Large intestine (tissue), 3 donors: Measurements from ENCODE around the gene ERFE. TPM values are rescaled to one million over a fixed set of nuclear protein-coding genes. Genes with fewer than 3 reads are reported as not detected.
"Not testable (repeated sequence)": the region's sequence is repeated elsewhere in the genome, so short reads cannot be mapped to it uniquely, and the experiment has no call there.

Experiments used
- DNase-seq, 2 donors: peaks; one replicate each; pipeline versions ENCODE4 v3.0.0 to v3.0.0-alpha.2; 2013
- H3K27ac ChIP-seq: one replicate; pipeline ENCODE4 v1.5.1; 2013; ENCODE audit warnings: low read length
- H3K27me3 ChIP-seq: 2 replicates; pipeline ENCODE4 v1.6.1; 2013; ENCODE audit warnings: low read length; ENCODE audit not compliant: control insufficient read depth, insufficient read depth
- H3K36me3 ChIP-seq: 2 replicates; pipeline ENCODE4 v1.6.1; 2013; ENCODE audit warnings: low read length; ENCODE audit not compliant: control insufficient read depth, insufficient read depth
- H3K4me1 ChIP-seq: one replicate; pipeline ENCODE4 v1.6.1; 2013; ENCODE audit warnings: low read length; ENCODE audit not compliant: control insufficient read depth, insufficient read depth
- H3K4me3 ChIP-seq: one replicate; pipeline ENCODE4 v1.5.1; 2013; ENCODE audit warnings: low read length
- H3K9me3 ChIP-seq: one replicate; pipeline ENCODE4 v1.6.1; 2013; ENCODE audit warnings: mild to moderate bottlenecking, low read depth, low read length, moderate library complexity; ENCODE audit not compliant: control insufficient read depth
- WGBS: methylation state at CpG from one replicate; pipeline ENCODE4 v1.1.5; 2013; ENCODE audit warnings: low lambda C conversion rate; ENCODE audit not compliant: insufficient coverage; 5-methylcytosine and 5-hydroxymethylcytosine counted together
- polyA plus RNA-seq: library from polyadenylated mRNA; unstranded; fragments of 120-200 nt; gene quantifications from one replicate; pipeline ENCODE4 v1.2.1, GENCODE V29; 2013

Gene ERFE
- polyA plus RNA-seq, 1 donor = 0.94 TPM

GRCh38 chr2:238166391-238167343 is 7.9 kb downstream of the ERFE start:
- peaks cover 30% of the 10 kb centered on the region for H3K27me3 ChIP-seq
- peaks cover 32% of the 10 kb centered on the region for H3K36me3 ChIP-seq
- H3K9me3 ChIP-seq = peaks cover 2% of the 10 kb centered on the region
- no peak overlapping the region for H3K27ac ChIP-seq
- no peak overlapping the region for H3K4me3 ChIP-seq
- no peak for DNase-seq
- peaks cover 2% of the 10 kb centered on the region for H3K4me1 ChIP-seq
- WGBS = no CpG with 5 or more reads among the region's 24 CpGs

- H3K27me3 ChIP-seq = peaks cover 23% of the 10 kb centered on the region
- H3K4me3 ChIP-seq = no peak overlapping the region
- no peak overlapping the region for H3K27ac ChIP-seq
- H3K9me3 ChIP-seq = peaks cover 2% of the 10 kb centered on the region
- no CpG with 5 or more reads among the region's 7 CpGs for WGBS
- DNase-seq = no peak
- H3K4me1 ChIP-seq = peaks cover 2% of the 10 kb centered on the region
- H3K36me3 ChIP-seq = peaks cover 34% of the 10 kb centered on the region
Measured at GRCh38 chr2:238167344-238167715, 8.6 kb downstream of the ERFE start.

GRCh38 chr2:238167761-238168160 is 9.0 kb downstream of the ERFE start:
- Histone ChIP-seq H3K36me3 (peaks cover 38% of the 10 kb centered on the region), H3K27ac (no peak overlapping the region), H3K27me3 (peaks cover 19% of the 10 kb centered on the region), H3K4me3 (no peak overlapping the region), H3K4me1 (peaks cover 2% of the 10 kb centered on the region), H3K9me3 (peaks cover 2% of the 10 kb centered on the region)
- no CpG with 5 or more reads among the region's 8 CpGs for WGBS
- no peak for DNase-seq

GRCh38 chr2:238168196-238169047 is 9.7 kb downstream of the ERFE start:
- no peak overlapping the region for H3K4me3 ChIP-seq
- H3K27ac ChIP-seq = no peak overlapping the region
- no peak for DNase-seq
- H3K36me3 ChIP-seq = peaks cover 45% of the 10 kb centered on the region
- peaks cover 12% of the 10 kb centered on the region for H3K27me3 ChIP-seq
- H3K9me3 ChIP-seq = peaks cover 2% of the 10 kb centered on the region
- no CpG with 5 or more reads among the region's 13 CpGs for WGBS
- H3K4me1 ChIP-seq = peaks cover 2% of the 10 kb centered on the region

GRCh38 chr2:238169048-238169707 is 10.4 kb downstream of the ERFE start:
- Histone ChIP-seq H3K27ac (no peak overlapping the region), H3K36me3 (peaks cover 52% of the 10 kb centered on the region), H3K27me3 (peaks cover 7% of the 10 kb centered on the region), H3K9me3 (peaks cover 1% of the 10 kb centered on the region), H3K4me3 (no peak overlapping the region), H3K4me1 (peaks cover 2% of the 10 kb centered on the region)
- 61% methylated on average over 2 of the region's 6 CpGs for WGBS
- DNase-seq = peak in 1 of 2 donors; percentile 30

- Histone ChIP-seq H3K27ac (peak overlapping the region; percentile 62), H3K27me3 (peaks cover 3% of the 10 kb centered on the region), H3K4me3 (no peak overlapping the region), H3K36me3 (peaks cover 58% of the 10 kb centered on the region), H3K9me3 (no peaks in the 10 kb centered on the region), H3K4me1 (peaks cover 2% of the 10 kb centered on the region)
- no CpG with 5 or more reads among the region's 5 CpGs for WGBS
- no peak for DNase-seq
Measured at GRCh38 chr2:238169708-238170251, 11.0 kb downstream of the ERFE start.

- Histone ChIP-seq H3K27me3 (no peaks in the 10 kb centered on the region), H3K4me1 (peaks cover 2% of the 10 kb centered on the region), H3K4me3 (no peak overlapping the region), H3K36me3 (peaks cover 64% of the 10 kb centered on the region), H3K27ac (no peak overlapping the region), H3K9me3 (no peaks in the 10 kb centered on the region)
- 67% methylated on average over 1 of the region's 21 CpGs for WGBS
- DNase-seq = no peak
Measured at GRCh38 chr2:238170386-238171071, 11.8 kb downstream of the ERFE start.

- not testable (repeated sequence) for H3K9me3 ChIP-seq, H3K4me3 ChIP-seq, H3K27ac ChIP-seq, H3K27me3 ChIP-seq, DNase-seq, H3K4me1 ChIP-seq
- peaks cover 68% of the 10 kb centered on the region for H3K36me3 ChIP-seq
- WGBS = no CpG with 5 or more reads among the region's 5 CpGs
Measured at GRCh38 chr2:238171072-238171431, 12.3 kb downstream of the ERFE start.

GRCh38 chr2:238171575-238172187 is 12.9 kb downstream of the ERFE start:
- H3K4me3 ChIP-seq = no peak overlapping the region
- H3K36me3 ChIP-seq = peaks cover 70% of the 10 kb centered on the region
- 100% methylated on average over 3 of the region's 9 CpGs for WGBS
- H3K4me1 ChIP-seq = peaks cover 2% of the 10 kb centered on the region
- no peak overlapping the region for H3K27ac ChIP-seq
- no peak for DNase-seq
- no peaks in the 10 kb centered on the region for H3K27me3 ChIP-seq
- H3K9me3 ChIP-seq = no peaks in the 10 kb centered on the region
